Measurements from ENCODE around the gene KCNAB1. TPM values are rescaled to one million over a fixed set of nuclear protein-coding genes. Genes with fewer than 3 reads are reported as not detected.

The KCNAB1 gene
- total and polyA plus RNA-seq, 2 donors (not counting 3 experiments of a cell fraction or from before 2014, with no cell fraction given) = 0.21 TPM; not detected in 1

GRCh38 chr3:156587760-156588069 lies 467.3 kb downstream of the KCNAB1 start:
- Histone ChIP-seq H3K27me3 (ENCODE audit: control insufficient read depth in 2 of 2, insufficient read depth in 2 of 2, low read length in 2 of 2) (no peaks in the 10 kb centered on the region), H3K4me1 (ENCODE audit: control insufficient read depth, extremely low read depth, insufficient read depth, low read length) (no peaks in the 10 kb centered on the region), H3K9ac (replicated peaks; ENCODE audit: extremely low read depth, insufficient read depth, low read length) (no peak overlapping the region), H3K9me1 (replicated peaks; ENCODE audit: control insufficient read depth, extremely low read depth, insufficient read depth, low read length) (no peaks in the 10 kb centered on the region), H2AFZ (ENCODE audit: low read depth, low read length) (no peak overlapping the region), H3K36me3 (ENCODE audit: control insufficient read depth in 2 of 2, extremely low read depth in 1 of 2, insufficient read depth in 2 of 2, low read length in 2 of 2) (no peaks in the 10 kb centered on the region), H4K20me1 (replicated peaks; ENCODE audit: control insufficient read depth, extremely low read depth, insufficient read depth, low read length) (no peaks in the 10 kb centered on the region), H3K9me3 (replicated peaks; ENCODE audit: control insufficient read depth, insufficient read depth, low read length) (no peaks in the 10 kb centered on the region), H3K27ac (ENCODE audit: insufficient read depth, low read depth, low read length) (no peak overlapping the region), H3K4me2 (ENCODE audit: insufficient read depth, low read length) (no peak overlapping the region), H3K4me3 (replicated peaks in 1 of 3; ENCODE audit: insufficient read depth in 1 of 3, low read depth in 1 of 3, low read length in 3 of 3) (no peak overlapping the region), H3K79me2 (ENCODE audit: control insufficient read depth, insufficient read depth, low read length) (no peaks in the 10 kb centered on the region)
- CTCF ChIA-PET = no interaction called here
- intact Hi-C loops (cut with micrococcal nuclease) (no loop called here), dilution Hi-C loops (cut with MboI; ENCODE audit: extremely low pct_ligation_motif_present, low sequenced_read_pairs) (no loop called here)
- TF ChIP-seq POLR2A (IDR thresholded peaks at IDR 0.05; ENCODE audit: low read depth, low read length) (no peak), JUN (IDR thresholded peaks at IDR 0.05; ENCODE audit: borderline replicate concordance, insufficient read depth, insufficient read length, low read depth) (no peak), MYC (IDR thresholded peaks at IDR 0.05; ENCODE audit: low read depth, low read length) (no peak)
- DNase-seq (ENCODE audit: low read depth, low spot score) (no peak), FAIRE-seq (no peak)
- BruUV-seq (replicated peaks) = no TSS peak
- POLR2A ChIA-PET = no interaction called here

Other genes with a start within 250 kb of the KCNAB1 start
- 66.0 and 67.5 TPM in 2 replicates for gene GMPS, start 249.9 kb upstream of the KCNAB1 start, total RNA-seq
- 15.0 and 18.7 TPM in 2 replicates for gene GMPS, start 249.9 kb upstream of the KCNAB1 start, polyA plus RNA-seq

Measured in endothelial cell of umbilical vein (primary cell).